Activated T-cell treated with anti-CD3 and anti-CD28 coated beads for 1 hour (primary cell): ENCODE results near the gene PPP1R7.
A peak's percentile ranks its signal among the peaks of the same experiment; 100 is the strongest.

Experiments used
- DNase-seq: peaks from one replicate; pipeline ENCODE4 v3.0.0-alpha.2; 2020; ENCODE audit warnings: low read depth

PPP1R7 gene

GRCh38 chr2:241140445-241140840 is 9.8 kb upstream of the PPP1R7 start:
- DNase-seq, result no peak

GRCh38 chr2:241141214-241141770 is 9.0 kb upstream of the PPP1R7 start:
- DNase-seq, result no peak

- no peak for DNase-seq
These were observed 8.2 kb upstream of the PPP1R7 start for GRCh38 chr2:241142063-241142462.

- DNase-seq, result no peak
These were observed 7.7 kb upstream of the PPP1R7 start for GRCh38 chr2:241142593-241142992.

GRCh38 chr2:241146286-241146685 is 4.0 kb upstream of the PPP1R7 start:
- no peak for DNase-seq

GRCh38 chr2:241147336-241147735 is 2.9 kb upstream of the PPP1R7 start:
- DNase-seq, result no peak

GRCh38 chr2:241148239-241148638 is 2.0 kb upstream of the PPP1R7 start:
- no peak for DNase-seq

GRCh38 chr2:241148891-241149674 is 1.2 kb upstream of the PPP1R7 start, which contains the start of gene PASK:
Gene PASK, minus strand, starts transcription at chr2:241149472. Its CDS starts 6,440 bp downstream, at chr2:241143032.
- peak; percentile 87 for DNase-seq

- no peak for DNase-seq
These were observed 667 bp upstream of the PPP1R7 start for GRCh38 chr2:241149675-241149924.

- no peak for DNase-seq
These were observed 628 bp downstream of the PPP1R7 start for GRCh38 chr2:241150660-241151530.

GRCh38 chr2:241151934-241152660 is 1.8 kb downstream of the PPP1R7 start:
- no peak for DNase-seq

- no peak for DNase-seq
These were observed 3.3 kb downstream of the PPP1R7 start for GRCh38 chr2:241153616-241154015.

GRCh38 chr2:241154915-241155314 is 4.6 kb downstream of the PPP1R7 start:
- DNase-seq, result no peak

GRCh38 chr2:241155936-241156335 is 5.7 kb downstream of the PPP1R7 start:
- DNase-seq, result no peak

- DNase-seq, result no peak
These were observed 6.7 kb downstream of the PPP1R7 start for GRCh38 chr2:241156971-241157441.

GRCh38 chr2:241157841-241158545 is 7.7 kb downstream of the PPP1R7 start:
- DNase-seq, result no peak

- DNase-seq, result no peak
These were observed 8.3 kb downstream of the PPP1R7 start for GRCh38 chr2:241158546-241158900.

- DNase-seq, result no peak
These were observed 8.8 kb downstream of the PPP1R7 start for GRCh38 chr2:241159116-241159515.

- DNase-seq, result no peak
These were observed 10.1 kb downstream of the PPP1R7 start for GRCh38 chr2:241160318-241160717.

- DNase-seq, result no peak
These were observed 11.5 kb downstream of the PPP1R7 start for GRCh38 chr2:241161646-241162281.

GRCh38 chr2:241163601-241164118 is 13.4 kb downstream of the PPP1R7 start:
- DNase-seq, result no peak
